HG02759 (cell line): ENCODE measurements around the gene PTPRR.

ENCODE experiments used
- ATAC-seq: cut with Tn5 transposase; IDR thresholded peaks from one replicate; pipeline ENCODE4 v1.9.1; 2021; ENCODE audit warnings: mild to moderate bottlenecking, moderate library complexity; ENCODE audit not compliant: unreplicated experiment

PTPRR gene

GRCh38 chr12:70657616-70658286 is 262.8 kb downstream of the PTPRR start:
- ATAC-seq, result no peak

- no peak for ATAC-seq
These were observed 268.1 kb downstream of the PTPRR start for GRCh38 chr12:70652451-70652850.

DNA sequence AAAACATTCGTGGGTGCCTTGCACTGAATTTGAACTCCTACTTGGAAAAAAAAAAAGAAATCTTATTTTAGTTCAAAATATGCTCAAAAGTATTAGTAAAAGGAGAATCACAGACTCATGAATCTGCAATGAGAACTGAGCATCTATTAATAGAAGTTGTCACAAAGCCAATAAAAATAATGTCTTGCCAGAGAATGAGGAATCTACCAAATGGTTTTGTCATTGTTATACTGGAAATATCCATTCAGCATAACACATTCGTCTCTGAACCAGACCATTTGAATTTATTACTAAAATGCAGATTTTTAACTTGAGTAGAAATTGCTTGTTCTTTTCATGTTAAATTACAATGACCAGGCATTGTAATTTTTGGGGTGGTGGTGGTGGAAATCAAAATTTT is 271.7 kb downstream of the PTPRR start:
- ATAC-seq, result no peak

- no peak for ATAC-seq
These were observed 272.3 kb downstream of the PTPRR start for GRCh38 chr12:70648191-70648590.

- no peak for ATAC-seq
These were observed 273.7 kb downstream of the PTPRR start for GRCh38 chr12:70646850-70647249.

DNA sequence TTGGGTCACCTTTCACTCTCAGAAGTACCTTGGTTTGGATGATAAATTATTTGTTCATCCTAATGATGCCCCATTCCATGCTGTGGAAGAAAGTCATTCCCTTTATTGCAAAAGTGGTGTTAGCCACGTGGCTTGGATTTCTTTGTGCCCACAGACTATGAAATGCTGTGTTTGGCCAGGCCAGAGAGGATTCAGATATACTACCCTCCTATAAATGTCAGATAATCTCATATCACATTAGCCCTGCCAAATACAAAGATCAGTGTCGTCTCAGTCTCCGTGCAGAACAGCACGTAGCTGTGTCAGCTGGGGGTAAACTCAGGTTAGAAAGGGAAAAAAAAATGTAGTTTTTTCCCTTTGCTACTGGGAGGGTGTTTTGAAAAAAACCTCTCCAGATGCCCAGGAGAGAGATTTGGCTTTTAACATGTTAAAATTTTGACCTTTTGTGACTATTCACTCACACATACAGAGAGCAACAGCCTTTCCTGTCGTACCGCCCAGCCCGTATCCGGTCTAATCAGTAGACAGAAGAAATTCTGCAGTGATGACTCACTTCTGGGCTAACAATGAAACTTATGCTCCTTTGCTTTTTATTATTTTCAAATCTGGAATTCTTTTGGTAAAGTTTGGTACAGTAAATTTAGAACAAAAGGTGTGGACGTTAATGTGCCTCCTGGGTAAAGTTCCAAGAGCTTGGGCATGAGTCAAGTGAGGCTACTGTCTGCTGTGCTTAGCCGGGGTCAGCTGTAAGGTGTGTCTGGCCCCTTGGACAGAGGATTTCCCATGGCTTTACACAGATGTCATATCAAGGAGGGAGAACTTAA is 274.8 kb downstream of the PTPRR start:
- ATAC-seq, result peak; percentile 85

DNA sequence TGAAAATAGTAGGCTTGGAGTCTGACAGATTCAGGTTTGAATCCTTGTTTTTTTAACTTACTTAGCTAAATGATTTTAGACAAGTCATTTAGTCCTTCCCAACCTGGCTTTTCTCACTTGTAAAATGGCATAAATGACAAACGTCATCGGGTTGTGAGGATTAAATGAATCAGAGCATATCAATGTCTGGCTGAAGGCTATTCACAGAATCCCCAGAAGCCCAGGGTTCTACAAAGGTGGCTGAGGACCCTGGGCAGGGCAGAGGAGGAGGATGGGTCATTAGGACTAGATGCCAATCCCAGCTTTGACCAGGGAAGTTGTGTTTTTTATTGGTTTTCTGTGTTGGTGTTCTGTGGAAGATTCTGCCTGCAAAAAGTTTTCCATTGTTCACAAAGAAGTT is 275.7 kb downstream of the PTPRR start:
- no peak for ATAC-seq

DNA sequence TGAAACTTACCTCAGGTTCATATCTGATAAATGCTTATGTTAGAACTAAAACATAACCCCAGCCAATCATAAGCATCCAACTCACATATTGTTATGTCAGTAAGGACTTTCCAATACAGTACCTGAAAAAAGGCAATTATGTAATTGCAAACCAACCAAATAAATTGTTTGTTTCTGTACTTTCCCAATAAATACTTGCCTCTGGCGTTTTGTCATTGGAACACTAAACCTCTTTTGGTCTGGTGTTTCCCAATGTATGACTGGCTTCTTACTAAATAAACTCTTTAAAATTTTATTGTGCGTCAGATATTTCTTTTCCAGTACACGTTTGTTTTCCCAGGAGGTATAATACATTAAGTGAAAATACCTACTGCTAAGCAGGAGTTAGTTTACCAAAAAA is 276.6 kb downstream of the PTPRR start:
- ATAC-seq, result no peak

DNA sequence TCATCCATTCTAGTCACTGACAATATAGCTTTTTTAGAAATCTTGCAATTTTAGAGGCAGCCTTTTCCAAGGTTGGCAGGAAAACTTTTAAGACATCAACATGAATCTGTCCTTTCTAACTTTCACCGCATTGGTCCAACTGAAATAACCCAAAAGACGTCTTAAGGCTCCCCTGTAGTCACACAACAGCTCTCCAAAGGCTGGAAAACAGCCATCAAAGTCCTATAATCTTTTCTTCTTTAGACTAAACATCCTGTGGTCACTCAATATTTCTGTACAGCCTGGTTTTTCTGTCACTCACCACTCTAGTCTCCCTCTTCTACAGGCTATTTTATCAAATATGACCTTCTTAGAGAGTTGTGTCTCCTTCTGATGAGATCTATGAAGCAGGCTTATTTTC is 278.8 kb downstream of the PTPRR start:
- ATAC-seq, result no peak

DNA sequence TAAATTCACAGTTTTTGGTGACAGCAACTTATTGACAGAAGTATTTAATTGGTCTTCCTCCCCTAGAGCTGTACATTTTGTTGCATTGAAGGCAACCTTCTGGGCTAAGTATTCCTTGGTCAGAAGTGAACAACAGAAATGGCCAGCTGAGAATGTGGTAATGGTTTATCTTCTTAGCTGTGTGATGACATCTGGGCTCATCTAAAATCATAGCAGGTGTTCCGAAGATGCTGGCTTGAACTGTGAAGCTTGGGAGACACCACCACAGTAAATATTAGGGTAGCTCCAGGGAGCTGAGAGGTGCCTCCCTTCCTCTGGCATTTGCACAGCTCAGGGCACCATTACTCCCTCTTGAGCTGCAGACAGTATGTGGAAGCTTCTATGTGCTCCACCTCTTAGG is 279.6 kb downstream of the PTPRR start:
- ATAC-seq, result no peak

GRCh38 chr12:70639535-70639934 is 281.0 kb downstream of the PTPRR start:
- ATAC-seq, result no peak

- ATAC-seq, result no peak
These were observed 281.7 kb downstream of the PTPRR start for GRCh38 chr12:70638639-70639360.

DNA sequence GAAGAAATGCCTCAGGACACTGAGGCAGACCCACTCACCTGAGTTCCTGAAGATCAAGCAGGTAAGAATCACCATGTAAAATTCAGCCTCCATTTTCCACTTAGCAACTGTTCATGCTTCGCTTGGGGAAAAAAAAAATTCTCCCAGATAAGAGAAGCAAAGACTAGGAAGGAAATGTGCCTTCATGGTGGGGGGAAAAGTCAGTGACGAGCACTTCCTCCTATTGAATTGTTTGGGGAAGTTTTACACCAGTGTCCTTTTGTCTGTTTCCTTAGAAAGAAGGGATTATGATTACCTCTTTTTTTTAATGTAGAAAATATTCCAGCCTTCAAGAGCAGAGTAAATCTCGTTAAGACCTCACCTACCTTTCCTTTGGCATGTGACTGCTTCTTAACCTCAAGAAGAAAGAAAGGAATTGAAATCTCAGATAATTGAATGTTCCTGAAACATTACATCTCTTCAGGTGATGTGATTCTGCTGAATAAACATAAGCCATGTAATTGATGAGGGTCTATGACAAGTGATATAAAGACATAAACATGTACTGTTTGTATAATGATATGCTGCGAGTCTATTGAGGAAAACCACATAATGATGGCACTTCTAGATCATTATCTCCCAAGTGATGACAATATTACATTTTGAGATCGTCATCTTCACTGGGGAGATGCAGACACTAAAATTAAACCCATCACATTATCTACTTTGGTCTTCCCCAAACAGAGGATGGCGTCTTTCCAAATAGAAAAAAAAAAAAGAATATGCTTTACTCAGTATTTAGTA is 283.0 kb downstream of the PTPRR start, which contains the start of gene PTPRB:
Gene PTPRB, minus strand, starts transcription at position 127 of the 783 bp plus-strand sequence. Its CDS starts 34 bp downstream, at position 93.
- no peak for ATAC-seq

DNA sequence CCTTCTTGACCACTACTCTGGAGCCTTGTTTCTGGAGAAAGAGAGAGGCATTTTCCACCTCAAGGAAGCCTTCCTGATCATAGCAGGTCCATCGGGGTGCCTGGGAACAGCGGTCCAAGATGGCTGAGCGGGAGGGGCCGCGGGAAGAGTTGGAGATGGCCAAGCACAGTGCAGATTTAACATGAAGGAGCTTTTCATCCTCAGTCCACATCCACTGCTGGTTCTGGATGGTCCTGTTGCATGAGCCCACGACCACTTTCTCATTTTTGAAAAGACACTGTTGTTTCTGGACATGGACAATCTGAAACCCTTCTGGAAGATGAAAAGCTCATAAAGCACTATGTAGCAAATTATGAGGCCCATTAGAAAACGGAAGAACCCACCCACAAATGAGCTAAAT is 284.8 kb downstream of the PTPRR start:
- no peak for ATAC-seq

- ATAC-seq, result no peak
These were observed 291.6 kb downstream of the PTPRR start for GRCh38 chr12:70628701-70629480.

DNA sequence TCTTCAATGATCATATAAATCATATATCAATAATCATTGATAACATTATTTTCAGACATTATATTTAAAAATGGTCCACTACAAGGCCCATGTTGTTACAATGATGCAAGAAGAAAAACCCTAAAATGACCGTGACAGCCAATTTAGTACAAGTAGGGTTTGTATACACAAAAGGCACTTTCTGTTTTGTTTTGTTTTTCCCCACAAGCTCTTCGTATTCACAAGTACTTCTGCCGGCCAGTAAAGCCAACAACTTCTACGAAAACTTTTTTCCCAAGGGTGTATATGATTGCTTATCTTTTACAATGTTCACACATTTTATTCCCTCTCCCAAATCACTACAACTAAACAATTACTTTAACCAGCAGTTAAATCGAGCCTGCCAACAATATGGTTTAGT is 292.9 kb downstream of the PTPRR start:
- no peak for ATAC-seq

- no peak for ATAC-seq
These were observed 294.4 kb downstream of the PTPRR start for GRCh38 chr12:70626180-70626579.

DNA sequence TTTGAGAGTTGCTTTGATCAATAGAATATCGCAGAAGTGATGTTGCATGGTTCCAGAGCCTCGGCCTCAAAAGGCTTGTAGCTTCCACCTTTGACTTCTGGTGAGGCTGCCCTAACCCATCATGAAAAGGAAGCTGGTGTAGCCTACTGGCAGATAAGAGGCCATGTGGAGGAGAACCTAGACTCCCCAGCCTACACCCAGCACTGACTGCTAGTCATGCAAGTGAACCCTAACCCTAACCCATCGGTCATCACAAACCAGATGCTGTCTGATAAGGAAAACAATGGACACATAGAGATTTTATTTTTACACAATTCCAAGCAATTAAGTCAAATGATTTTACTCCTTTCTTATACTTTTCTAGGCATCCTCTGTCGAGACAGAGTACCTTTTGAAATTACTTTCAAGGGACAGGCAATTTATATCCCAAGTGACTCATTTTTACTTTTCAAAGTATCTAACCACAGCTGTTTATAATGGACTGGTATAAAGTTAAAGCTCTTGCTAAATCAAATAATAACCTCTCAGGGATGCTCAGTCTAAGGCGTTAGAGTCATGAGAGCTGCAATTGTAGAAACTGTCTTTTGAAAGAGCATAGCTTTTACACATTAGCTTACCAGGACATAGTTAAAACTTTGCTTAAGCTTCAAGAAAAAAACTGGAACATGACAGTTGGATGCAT is 300.9 kb downstream of the PTPRR start:
- no peak for ATAC-seq

DNA sequence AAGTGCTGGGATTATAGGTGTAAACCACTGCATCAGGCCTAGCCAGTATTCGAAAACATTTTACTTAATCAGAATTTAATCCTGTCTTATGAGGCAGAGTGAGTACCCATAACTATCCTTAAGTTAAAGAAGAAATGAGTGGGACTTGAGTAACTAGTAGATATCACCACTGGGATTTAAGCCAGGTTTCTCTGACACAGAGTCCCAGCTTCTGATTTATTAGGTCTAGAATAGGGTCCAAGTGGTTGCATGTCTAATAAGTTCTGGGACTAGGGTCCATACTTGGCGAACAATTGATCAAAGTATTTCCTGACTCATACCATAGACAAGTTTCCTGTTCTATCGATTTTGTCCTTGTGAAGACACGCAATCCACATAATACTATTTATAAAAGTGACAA is 302.2 kb downstream of the PTPRR start:
- no peak for ATAC-seq

DNA sequence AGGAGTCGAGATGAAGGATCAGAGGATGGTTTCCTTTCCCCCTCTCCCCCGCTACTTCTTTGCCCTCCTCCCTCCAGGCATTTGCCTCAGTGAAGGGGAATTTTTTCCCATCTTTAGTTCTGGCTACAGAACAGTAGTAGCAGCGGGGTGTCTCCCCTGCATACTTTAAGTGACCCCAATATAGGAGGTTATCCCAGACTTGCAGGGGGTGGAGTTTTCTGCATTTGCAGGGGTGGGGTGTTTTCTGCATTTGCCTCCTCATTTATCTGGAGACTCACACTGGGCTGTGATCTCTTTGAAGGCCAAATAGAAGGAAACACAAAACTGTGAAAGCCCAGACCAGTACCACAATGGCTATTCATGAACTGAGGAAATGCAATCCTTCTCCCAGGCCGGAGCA is 303.1 kb downstream of the PTPRR start:
- ATAC-seq, result no peak
